Measurements from ENCODE around the gene IQCH.

DNA sequence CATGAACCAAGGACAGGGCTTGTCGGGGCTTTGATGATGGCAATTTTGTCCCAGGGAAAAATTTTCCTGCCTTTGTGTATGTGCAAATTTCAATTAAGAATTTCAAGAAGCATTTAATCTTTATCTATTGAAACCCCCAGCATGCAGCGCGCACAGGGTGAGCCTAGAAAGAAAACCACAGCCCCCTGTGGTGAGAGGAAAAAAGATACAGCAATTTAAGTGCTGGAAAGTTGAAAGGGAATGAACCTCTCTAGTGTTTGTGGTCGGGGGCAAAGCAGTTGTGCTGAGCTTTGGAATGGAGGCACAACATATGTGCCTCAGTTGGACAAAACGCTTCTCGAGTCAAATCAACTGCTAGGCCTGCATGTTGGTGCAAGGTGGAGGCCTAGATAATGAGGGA is 154.6 kb downstream of the IQCH start:
- TF ChIP-seq, protein P1, sequence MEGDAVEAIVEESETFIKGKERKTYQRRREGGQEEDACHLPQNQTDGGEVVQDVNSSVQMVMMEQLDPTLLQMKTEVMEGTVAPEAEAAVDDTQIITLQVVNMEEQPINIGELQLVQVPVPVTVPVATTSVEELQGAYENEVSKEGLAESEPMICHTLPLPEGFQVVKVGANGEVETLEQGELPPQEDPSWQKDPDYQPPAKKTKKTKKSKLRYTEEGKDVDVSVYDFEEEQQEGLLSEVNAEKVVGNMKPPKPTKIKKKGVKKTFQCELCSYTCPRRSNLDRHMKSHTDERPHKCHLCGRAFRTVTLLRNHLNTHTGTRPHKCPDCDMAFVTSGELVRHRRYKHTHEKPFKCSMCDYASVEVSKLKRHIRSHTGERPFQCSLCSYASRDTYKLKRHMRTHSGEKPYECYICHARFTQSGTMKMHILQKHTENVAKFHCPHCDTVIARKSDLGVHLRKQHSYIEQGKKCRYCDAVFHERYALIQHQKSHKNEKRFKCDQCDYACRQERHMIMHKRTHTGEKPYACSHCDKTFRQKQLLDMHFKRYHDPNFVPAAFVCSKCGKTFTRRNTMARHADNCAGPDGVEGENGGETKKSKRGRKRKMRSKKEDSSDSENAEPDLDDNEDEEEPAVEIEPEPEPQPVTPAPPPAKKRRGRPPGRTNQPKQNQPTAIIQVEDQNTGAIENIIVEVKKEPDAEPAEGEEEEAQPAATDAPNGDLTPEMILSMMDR (IDR thresholded peaks at IDR 0.05), result no peak
- TF ChIP-seq EP300 (IDR thresholded peaks at IDR 0.05; ENCODE audit: low read depth), result no peak

Measured in transverse colon (tissue), 3 donors.